ENCODE measurements around the gene INSYN2B.

- TF ChIP-seq PKNOX1 (IDR thresholded peaks at IDR 0.05), result no peak
- TF ChIP-seq SP1 (IDR thresholded peaks at IDR 0.05), result no peak
- TF ChIP-seq FOXA1 (IDR thresholded peaks at IDR 0.05), result no peak
- TF ChIP-seq TARDBP (IDR thresholded peaks at IDR 0.05), result no peak
- no peak for TF ChIP-seq FOXM1 (IDR thresholded peaks at IDR 0.05; ENCODE audit: borderline replicate concordance)
- TF ChIP-seq ELF4 (IDR thresholded peaks at IDR 0.05), result no peak
- TF ChIP-seq NFRKB (IDR thresholded peaks at IDR 0.05), result no peak
- no peak for TF ChIP-seq L3MBTL2 (conservative IDR thresholded peaks at IDR 0.05)
- TF ChIP-seq FOXK2 (IDR thresholded peaks at IDR 0.05), result no peak
Observed at GRCh38 chr5:170025853-170026252, 45.6 kb upstream of the INSYN2B start.
